ENCODE measurements around the gene COX19.

- no peak for TF ChIP-seq CTCF (conservative IDR thresholded peaks at IDR 0.05; ENCODE audit: low read depth, low read length)
- no peak for TF ChIP-seq EZH2 (IDR thresholded peaks at IDR 0.05; ENCODE audit: low read length, unreplicated experiment)
These were observed 39.3 kb upstream of the COX19 start for GRCh38 chr7:1014681-1015080.

All from PC-3 (cell line).